IPS-15b (cell line): Measurements from ENCODE around the gene NRP2.

Experiments
- H3K27me3 ChIP-seq: one replicate; pipeline ENCODE4 v1.6.1; 2013; ENCODE audit warnings: low read length; ENCODE audit not compliant: control insufficient read depth, insufficient read depth
- H3K36me3 ChIP-seq: one replicate; pipeline ENCODE4 v1.6.1; 2013; ENCODE audit warnings: low read length; ENCODE audit not compliant: control insufficient read depth, insufficient read depth
- H3K4me1 ChIP-seq: one replicate; pipeline ENCODE4 v1.6.1; 2013; ENCODE audit warnings: mild to moderate bottlenecking, low read length; ENCODE audit not compliant: control insufficient read depth, insufficient read depth
- H3K4me3 ChIP-seq: one replicate; pipeline ENCODE4 v1.5.1; 2013; ENCODE audit warnings: low read depth, low read length
- H3K9ac ChIP-seq: one replicate; pipeline ENCODE4 v1.6.1; 2013; ENCODE audit warnings: low read depth, mild to moderate bottlenecking, low read length
- H3K9me3 ChIP-seq: one replicate; pipeline ENCODE4 v1.6.1; 2013; ENCODE audit warnings: mild to moderate bottlenecking, low read length; ENCODE audit not compliant: control insufficient read depth, insufficient read depth

NRP2 gene

DNA sequence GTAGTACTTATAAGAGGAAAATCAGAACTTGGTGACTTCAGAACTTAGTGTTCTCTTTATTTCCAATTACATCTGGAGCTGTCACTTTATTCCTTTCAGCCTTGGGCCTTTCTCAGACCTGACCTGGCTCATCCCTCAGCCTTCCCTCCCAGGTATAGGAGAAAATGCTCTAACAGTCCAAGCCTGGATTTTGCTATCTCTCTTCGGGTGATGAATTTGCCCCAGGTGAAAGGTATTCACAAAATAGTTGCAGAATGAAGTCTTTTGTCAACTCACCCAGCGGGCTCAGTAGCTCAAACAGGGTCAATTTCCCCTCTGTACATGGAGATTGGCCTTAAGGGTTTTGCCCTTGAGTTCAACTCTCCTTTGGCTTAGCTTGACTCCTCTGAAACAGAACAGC is 12.0 kb downstream of the NRP2 start:
- Histone ChIP-seq H3K36me3 (no peaks in the 10 kb centered on the region), H3K9me3 (no peaks in the 10 kb centered on the region)

GRCh38 chr2:205695460-205695991 is 13.2 kb downstream of the NRP2 start:
- no peak overlapping the region for H3K4me3 ChIP-seq
- no peaks in the 10 kb centered on the region for H3K27me3 ChIP-seq
- no peaks in the 10 kb centered on the region for H3K9me3 ChIP-seq
- peaks cover 16% of the 10 kb centered on the region for H3K4me1 ChIP-seq
- H3K36me3 ChIP-seq = no peaks in the 10 kb centered on the region
- no peak overlapping the region for H3K9ac ChIP-seq

More for the DNA sequence above, 12.0 kb downstream of the NRP2 start:
- Histone ChIP-seq H3K27me3 (peaks cover under 1% of the 10 kb centered on the region), H3K4me3 (no peak overlapping the region), H3K9ac (no peak overlapping the region), H3K4me1 (peaks cover 9% of the 10 kb centered on the region)

- H3K27me3 ChIP-seq = no peaks in the 10 kb centered on the region
- H3K9me3 ChIP-seq = no peaks in the 10 kb centered on the region
- H3K4me3 ChIP-seq = no peak overlapping the region
- no peak overlapping the region for H3K9ac ChIP-seq
- no peaks in the 10 kb centered on the region for H3K36me3 ChIP-seq
- peaks cover 16% of the 10 kb centered on the region for H3K4me1 ChIP-seq
These were observed 14.1 kb downstream of the NRP2 start for GRCh38 chr2:205696331-205696926.

GRCh38 chr2:205696927-205697441 is 14.7 kb downstream of the NRP2 start:
- Histone ChIP-seq H3K9ac (no peak overlapping the region), H3K36me3 (no peaks in the 10 kb centered on the region), H3K4me3 (no peak overlapping the region), H3K9me3 (no peaks in the 10 kb centered on the region), H3K27me3 (no peaks in the 10 kb centered on the region), H3K4me1 (peaks cover 16% of the 10 kb centered on the region)

- Histone ChIP-seq H3K9ac (no peak overlapping the region), H3K4me1 (peaks cover 22% of the 10 kb centered on the region), H3K4me3 (no peak overlapping the region)
These were observed 16.3 kb downstream of the NRP2 start for GRCh38 chr2:205698286-205699268.

DNA sequence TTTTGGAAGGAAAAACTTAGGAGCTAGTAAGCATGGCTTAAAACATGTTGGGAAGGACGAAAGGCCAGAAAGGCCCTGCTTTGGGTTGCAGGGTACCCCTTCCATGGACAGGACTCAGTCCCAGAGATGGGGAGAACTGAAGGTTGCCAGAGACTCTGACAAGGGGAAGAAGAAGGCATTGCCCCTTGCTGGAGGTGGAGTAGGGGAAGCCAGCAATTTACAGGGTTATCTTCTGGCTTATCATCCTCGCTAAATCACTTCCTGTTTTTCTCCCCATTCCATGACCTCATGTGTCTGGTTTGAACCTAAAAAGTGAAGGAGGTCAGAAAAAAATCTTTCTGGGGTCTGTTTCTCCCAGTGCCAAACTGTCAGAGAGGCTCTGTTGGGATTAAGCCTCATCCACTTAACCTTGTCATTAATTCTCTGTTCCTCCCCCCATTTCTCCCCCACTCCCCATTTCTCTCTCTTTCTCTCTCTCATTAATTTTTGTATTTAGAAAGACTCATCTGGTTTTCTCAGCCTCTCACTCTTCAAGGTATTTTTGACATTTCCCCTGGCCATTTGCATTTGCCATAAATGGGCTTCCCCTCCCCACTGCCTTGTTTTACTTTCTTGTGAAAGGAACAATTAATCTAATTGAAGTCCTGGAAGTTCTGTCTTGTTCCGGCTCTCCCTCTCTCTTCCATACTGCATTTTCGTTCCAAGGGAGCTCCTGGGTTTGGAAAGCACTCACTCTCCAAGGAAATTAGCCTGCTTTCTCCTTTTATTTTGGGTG is 17.4 kb downstream of the NRP2 start:
- no peaks in the 10 kb centered on the region for H3K27me3 ChIP-seq
- no peak overlapping the region for H3K9ac ChIP-seq
- no peak overlapping the region for H3K4me3 ChIP-seq
- peaks cover 22% of the 10 kb centered on the region for H3K4me1 ChIP-seq
- H3K9me3 ChIP-seq = no peaks in the 10 kb centered on the region
- H3K36me3 ChIP-seq = no peaks in the 10 kb centered on the region

More at GRCh38 chr2:205698286-205699268, 16.3 kb downstream of the NRP2 start:
- Histone ChIP-seq H3K36me3 (no peaks in the 10 kb centered on the region), H3K9me3 (no peaks in the 10 kb centered on the region), H3K27me3 (no peaks in the 10 kb centered on the region)

GRCh38 chr2:205700331-205701132 is 18.2 kb downstream of the NRP2 start:
- no peak overlapping the region for H3K4me3 ChIP-seq
- H3K36me3 ChIP-seq = no peaks in the 10 kb centered on the region
- H3K27me3 ChIP-seq = no peaks in the 10 kb centered on the region
- H3K9me3 ChIP-seq = no peaks in the 10 kb centered on the region
- H3K4me1 ChIP-seq = peaks cover 22% of the 10 kb centered on the region
- no peak overlapping the region for H3K9ac ChIP-seq

GRCh38 chr2:205701509-205701908 is 19.2 kb downstream of the NRP2 start:
- Histone ChIP-seq H3K9me3 (no peaks in the 10 kb centered on the region), H3K4me3 (no peak overlapping the region), H3K9ac (no peak overlapping the region), H3K4me1 (peaks cover 22% of the 10 kb centered on the region), H3K36me3 (no peaks in the 10 kb centered on the region), H3K27me3 (no peaks in the 10 kb centered on the region)

GRCh38 chr2:205702576-205702975 is 20.3 kb downstream of the NRP2 start:
- Histone ChIP-seq H3K9me3 (no peaks in the 10 kb centered on the region), H3K9ac (no peak overlapping the region), H3K27me3 (no peaks in the 10 kb centered on the region), H3K4me1 (peaks cover 22% of the 10 kb centered on the region), H3K4me3 (no peak overlapping the region), H3K36me3 (no peaks in the 10 kb centered on the region)

GRCh38 chr2:205703471-205704126 is 21.3 kb downstream of the NRP2 start:
- H3K9me3 ChIP-seq = no peaks in the 10 kb centered on the region
- H3K4me1 ChIP-seq = peaks cover 17% of the 10 kb centered on the region

More at GRCh38 chr2:205703471-205704126, 21.3 kb downstream of the NRP2 start:
- Histone ChIP-seq H3K9ac (no peak overlapping the region), H3K4me3 (no peak overlapping the region), H3K27me3 (no peaks in the 10 kb centered on the region), H3K36me3 (no peaks in the 10 kb centered on the region)
